Putamen (tissue), 1 donor: ENCODE results near the gene NEURL1B.

ENCODE experiments used
- DNase-seq: peaks from one replicate; pipeline ENCODE4 v3.0.0-alpha.2; 2016; ENCODE audit warnings: low spot score

The NEURL1B gene

GRCh38 chr5:172610643-172611042 is 30.4 kb upstream of the NEURL1B start:
- no peak for DNase-seq

GRCh38 chr5:172611913-172612312 is 29.1 kb upstream of the NEURL1B start:
- DNase-seq = no peak

- DNase-seq = no peak
These were observed 28.3 kb upstream of the NEURL1B start for GRCh38 chr5:172612771-172613170.

- no peak for DNase-seq
These were observed 24.9 kb upstream of the NEURL1B start for GRCh38 chr5:172616136-172616535.

GRCh38 chr5:172616730-172617129 is 24.3 kb upstream of the NEURL1B start:
- no peak for DNase-seq

GRCh38 chr5:172617817-172618216 is 23.2 kb upstream of the NEURL1B start:
- no peak for DNase-seq

- DNase-seq = no peak
These were observed 22.3 kb upstream of the NEURL1B start for GRCh38 chr5:172618574-172619365.

GRCh38 chr5:172620506-172620905 is 20.6 kb upstream of the NEURL1B start:
- DNase-seq = no peak

- DNase-seq = no peak
These were observed 18.7 kb upstream of the NEURL1B start for GRCh38 chr5:172622091-172623046.

- DNase-seq = no peak
These were observed 17.6 kb upstream of the NEURL1B start for GRCh38 chr5:172623313-172623980.

GRCh38 chr5:172624083-172624995 is 16.7 kb upstream of the NEURL1B start:
- no peak for DNase-seq

- no peak for DNase-seq
These were observed 15.8 kb upstream of the NEURL1B start for GRCh38 chr5:172624996-172625964.

GRCh38 chr5:172626031-172626581 is 15.0 kb upstream of the NEURL1B start:
- no peak for DNase-seq

- no peak for DNase-seq
These were observed 11.0 kb upstream of the NEURL1B start for GRCh38 chr5:172630082-172630481.

- no peak for DNase-seq
These were observed 10.6 kb upstream of the NEURL1B start for GRCh38 chr5:172630482-172630881.

GRCh38 chr5:172630986-172631385 is 10.1 kb upstream of the NEURL1B start:
- no peak for DNase-seq

- no peak for DNase-seq
These were observed 8.5 kb upstream of the NEURL1B start for GRCh38 chr5:172632346-172633092.

GRCh38 chr5:172633403-172633970 is 7.6 kb upstream of the NEURL1B start:
- no peak for DNase-seq
